ENCODE results near the gene SLC30A2.

Gene SLC30A2

DNA sequence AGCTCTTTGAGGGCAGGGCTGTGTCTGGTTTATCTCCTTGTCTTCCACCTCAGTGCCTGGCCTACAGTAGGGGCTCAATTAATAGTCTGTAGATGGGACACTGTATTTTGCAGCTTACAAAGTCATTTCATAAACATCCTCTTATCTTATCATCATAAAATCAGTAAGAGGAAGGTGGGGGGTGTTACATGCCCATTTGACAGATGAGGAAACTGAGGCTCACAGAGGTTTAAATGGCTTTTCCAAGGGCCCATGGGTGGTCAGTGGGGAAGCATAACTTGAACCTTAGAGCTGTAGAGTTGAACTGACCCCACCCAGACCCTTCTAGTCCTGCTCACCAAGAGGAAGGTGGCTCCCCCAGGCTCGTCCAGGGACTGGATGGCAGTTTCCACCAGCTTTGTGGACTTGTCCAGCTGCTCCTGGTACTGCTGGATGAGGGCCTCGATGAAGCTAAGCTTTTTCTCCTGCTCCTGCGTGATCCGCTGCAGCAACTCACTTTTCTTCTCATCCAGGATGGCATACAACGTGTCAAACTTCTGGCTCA lies 12.2 kb upstream of the SLC30A2 start:
- Histone ChIP-seq H3K79me2 (ENCODE audit: low read length) (no peaks in the 10 kb centered on the region), H3K4me2 (ENCODE audit: low read depth, low read length) (no peak overlapping the region), H3K9ac (ENCODE audit: low read length) (no peak overlapping the region), H3K27ac (ENCODE audit: low read length) (no peak overlapping the region), H3K9me2 (replicated peaks; ENCODE audit: insufficient read depth, low read length) (no peaks in the 10 kb centered on the region), H3K4me1 (ENCODE audit: low read length) (0 out of 2 replicates have a peak, but pooled peaks cover 3% of the 10 kb centered on the region), H3F3A (ENCODE audit: insufficient read depth, low read length) (no peaks in the 10 kb centered on the region), H4K20me1 (ENCODE audit: insufficient read depth, low read length) (no peaks in the 10 kb centered on the region), H2AFZ (ENCODE audit: low read length) (no peak overlapping the region), H3K4me3 (ENCODE audit: low read length) (no peak overlapping the region), H3K9me3 (replicated peaks; ENCODE audit: insufficient read depth, low read length) (no peaks in the 10 kb centered on the region), H3K27me3 (replicated peaks; ENCODE audit: insufficient read depth, low read length) (peaks cover 7% of the 10 kb centered on the region; the same call in 1 of the 2 replicates), H3K36me3 (replicated peaks; ENCODE audit: insufficient read depth, low read length) (no peaks in the 10 kb centered on the region)
- TF ChIP-seq EZH2phosphoT487 (IDR thresholded peaks at IDR 0.05; ENCODE audit: low read length) (no peak), EZH2 (optimal IDR thresholded peaks at IDR 0.05; ENCODE audit: low read depth, low read length) (no peak)
- TF ChIP-seq, protein P1, sequence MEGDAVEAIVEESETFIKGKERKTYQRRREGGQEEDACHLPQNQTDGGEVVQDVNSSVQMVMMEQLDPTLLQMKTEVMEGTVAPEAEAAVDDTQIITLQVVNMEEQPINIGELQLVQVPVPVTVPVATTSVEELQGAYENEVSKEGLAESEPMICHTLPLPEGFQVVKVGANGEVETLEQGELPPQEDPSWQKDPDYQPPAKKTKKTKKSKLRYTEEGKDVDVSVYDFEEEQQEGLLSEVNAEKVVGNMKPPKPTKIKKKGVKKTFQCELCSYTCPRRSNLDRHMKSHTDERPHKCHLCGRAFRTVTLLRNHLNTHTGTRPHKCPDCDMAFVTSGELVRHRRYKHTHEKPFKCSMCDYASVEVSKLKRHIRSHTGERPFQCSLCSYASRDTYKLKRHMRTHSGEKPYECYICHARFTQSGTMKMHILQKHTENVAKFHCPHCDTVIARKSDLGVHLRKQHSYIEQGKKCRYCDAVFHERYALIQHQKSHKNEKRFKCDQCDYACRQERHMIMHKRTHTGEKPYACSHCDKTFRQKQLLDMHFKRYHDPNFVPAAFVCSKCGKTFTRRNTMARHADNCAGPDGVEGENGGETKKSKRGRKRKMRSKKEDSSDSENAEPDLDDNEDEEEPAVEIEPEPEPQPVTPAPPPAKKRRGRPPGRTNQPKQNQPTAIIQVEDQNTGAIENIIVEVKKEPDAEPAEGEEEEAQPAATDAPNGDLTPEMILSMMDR (IDR thresholded peaks at IDR 0.05; ENCODE audit: low read length) = no peak
- DNase-seq = no peak

DNA sequence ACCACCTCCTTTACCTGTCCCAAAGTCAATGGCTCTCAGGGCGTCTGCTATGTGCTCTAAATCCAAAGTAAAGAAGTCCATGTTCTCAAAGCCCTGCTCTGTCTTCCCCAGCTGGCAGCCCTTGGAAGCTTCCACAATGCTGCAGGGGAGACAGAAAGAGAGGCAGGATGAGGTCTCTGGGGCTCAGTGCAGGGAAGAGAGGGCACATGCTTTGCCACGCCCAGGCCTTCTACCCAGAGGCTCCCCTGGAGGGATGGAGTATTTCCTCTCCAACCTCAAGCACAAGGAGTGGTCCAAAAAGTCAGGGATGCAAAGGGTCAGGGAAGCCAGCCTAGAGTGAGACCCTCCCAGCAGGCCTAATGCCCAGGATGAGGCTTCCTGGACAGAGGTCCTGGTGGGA lies 11.3 kb upstream of the SLC30A2 start:
- H3F3A ChIP-seq (ENCODE audit: insufficient read depth, low read length) = no peaks in the 10 kb centered on the region
- no peak overlapping the region for H3K9ac ChIP-seq (ENCODE audit: low read length)
- no peaks in the 10 kb centered on the region for H4K20me1 ChIP-seq (ENCODE audit: insufficient read depth, low read length)
- no peaks in the 10 kb centered on the region for H3K9me3 ChIP-seq (replicated peaks; ENCODE audit: insufficient read depth, low read length)
- H2AFZ ChIP-seq (ENCODE audit: low read length) = no peak overlapping the region
- H3K27ac ChIP-seq (ENCODE audit: low read length) = no peak overlapping the region
- no peaks in the 10 kb centered on the region for H3K9me2 ChIP-seq (replicated peaks; ENCODE audit: insufficient read depth, low read length)
- H3K4me3 ChIP-seq (ENCODE audit: low read length) = no peak overlapping the region
- no peaks in the 10 kb centered on the region for H3K79me2 ChIP-seq (ENCODE audit: low read length)
- 0 out of 2 replicates have a peak, but pooled peaks cover 3% of the 10 kb centered on the region for H3K4me1 ChIP-seq (ENCODE audit: low read length)
- DNase-seq = no peak
- no peak overlapping the region for H3K4me2 ChIP-seq (ENCODE audit: low read depth, low read length)
- TF ChIP-seq EZH2phosphoT487 (IDR thresholded peaks at IDR 0.05; ENCODE audit: low read length) = no peak
- no peak for TF ChIP-seq EZH2 (optimal IDR thresholded peaks at IDR 0.05; ENCODE audit: low read depth, low read length)
- TF ChIP-seq, protein P1 (IDR thresholded peaks at IDR 0.05; ENCODE audit: low read length) = no peak
- H3K27me3 ChIP-seq (replicated peaks; ENCODE audit: insufficient read depth, low read length) = peaks cover 7% of the 10 kb centered on the region; the same call in 1 of the 2 replicates
- no peaks in the 10 kb centered on the region for H3K36me3 ChIP-seq (replicated peaks; ENCODE audit: insufficient read depth, low read length)

DNA sequence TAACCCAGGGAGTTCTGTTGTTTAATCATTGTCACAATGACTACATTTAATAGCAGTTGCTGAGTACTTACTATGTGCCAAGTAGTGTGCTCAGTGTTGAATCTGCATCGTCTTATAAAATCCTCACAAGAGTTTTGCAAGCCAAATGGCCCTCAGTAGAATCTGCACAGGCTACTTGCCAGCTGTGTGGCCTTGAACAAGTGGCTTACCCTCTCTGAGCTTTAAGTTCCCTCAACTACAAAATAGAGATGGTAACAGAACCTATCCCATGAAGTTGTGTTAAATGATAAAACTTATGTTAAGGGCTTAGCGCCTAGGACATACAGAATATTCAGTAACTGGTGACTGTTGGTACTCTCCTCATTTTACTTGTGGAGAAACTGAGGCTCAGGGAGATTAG lies 9.1 kb upstream of the SLC30A2 start:
- Histone ChIP-seq H3K36me3 (replicated peaks; ENCODE audit: insufficient read depth, low read length) (no peaks in the 10 kb centered on the region), H3K4me1 (ENCODE audit: low read length) (no peaks in the 10 kb centered on the region), H2AFZ (ENCODE audit: low read length) (no peak overlapping the region), H4K20me1 (ENCODE audit: insufficient read depth, low read length) (no peaks in the 10 kb centered on the region), H3K9me2 (replicated peaks; ENCODE audit: insufficient read depth, low read length) (no peaks in the 10 kb centered on the region), H3K27ac (ENCODE audit: low read length) (no peak overlapping the region), H3K4me3 (ENCODE audit: low read length) (no peak overlapping the region), H3K27me3 (replicated peaks; ENCODE audit: insufficient read depth, low read length) (peaks cover 13% of the 10 kb centered on the region; the same call in 1 of the 2 replicates), H3K9me3 (replicated peaks; ENCODE audit: insufficient read depth, low read length) (no peaks in the 10 kb centered on the region), H3K4me2 (ENCODE audit: low read depth, low read length) (no peak overlapping the region), H3K9ac (ENCODE audit: low read length) (no peak overlapping the region), H3F3A (ENCODE audit: insufficient read depth, low read length) (no peaks in the 10 kb centered on the region), H3K79me2 (ENCODE audit: low read length) (no peaks in the 10 kb centered on the region)
- no peak for DNase-seq
- TF ChIP-seq EZH2phosphoT487 (IDR thresholded peaks at IDR 0.05; ENCODE audit: low read length) (no peak), EZH2 (optimal IDR thresholded peaks at IDR 0.05; ENCODE audit: low read depth, low read length) (no peak)
- TF ChIP-seq, protein P1 (IDR thresholded peaks at IDR 0.05; ENCODE audit: low read length) = no peak

Data from MM.1S (cell line).